ENCODE data around the gene C16orf96. TPM values are rescaled to one million over a fixed set of nuclear protein-coding genes. Genes with fewer than 3 reads are reported as not detected.

C16orf96 gene
- total RNA-seq, 2 donors from 2014 or later = 0.08 TPM; not detected in 1

- Histone ChIP-seq H3K27me3 (no peaks in the 10 kb centered on the region), H3K27ac (no peak overlapping the region), H3K4me3 (no peak overlapping the region), H3K9ac (ENCODE audit: low read depth in 2 of 2, low read length in 2 of 2) (no peak overlapping the region), H3K36me3 (no peaks in the 10 kb centered on the region), H3K9me3 (no peaks in the 10 kb centered on the region), H3K4me1 (no peaks in the 10 kb centered on the region)
- TF ChIP-seq CTCF (IDR thresholded peaks at IDR 0.05) = no peak
- intact Hi-C loops (cut with DNase I) = no loop called here
- no peak for DNase-seq
Measured at GRCh38 chr16:4641895-4642294, 85.8 kb downstream of the C16orf96 start.

GRCh38 chr16:4646773-4647643, 90.9 kb downstream of the C16orf96 start:
- DNase-seq = no peak
- Histone ChIP-seq H3K4me1 (no peaks in the 10 kb centered on the region), H3K9ac (ENCODE audit: low read depth in 2 of 2, low read length in 2 of 2) (no peak overlapping the region), H3K27ac (no peak overlapping the region), H3K4me3 (no peak overlapping the region), H3K9me3 (no peaks in the 10 kb centered on the region), H3K36me3 (no peaks in the 10 kb centered on the region), H3K27me3 (no peaks in the 10 kb centered on the region)
- intact Hi-C loops (cut with DNase I) = no loop called here
- no peak for TF ChIP-seq CTCF (IDR thresholded peaks at IDR 0.05)

GRCh38 chr16:4647644-4647980, 91.5 kb downstream of the C16orf96 start:
- intact Hi-C loops (cut with DNase I) = no loop called here
- H3K9me3 ChIP-seq = no peaks in the 10 kb centered on the region
- no peaks in the 10 kb centered on the region for H3K4me1 ChIP-seq
- no peak for TF ChIP-seq CTCF (IDR thresholded peaks at IDR 0.05)
- no peaks in the 10 kb centered on the region for H3K27me3 ChIP-seq
- no peak overlapping the region for H3K27ac ChIP-seq
- DNase-seq = no peak
- peaks cover 4% of the 10 kb centered on the region for H3K36me3 ChIP-seq
- H3K4me3 ChIP-seq = no peak overlapping the region
- H3K9ac ChIP-seq (ENCODE audit: low read depth in 2 of 2, low read length in 2 of 2) = no peak overlapping the region

GRCh38 chr16:4648917-4649316, 92.8 kb downstream of the C16orf96 start:
- no peak overlapping the region for H3K4me3 ChIP-seq
- H3K36me3 ChIP-seq = peaks cover 9% of the 10 kb centered on the region
- DNase-seq = no peak
- intact Hi-C loops (cut with DNase I) = no loop called here
- H3K9ac ChIP-seq (ENCODE audit: low read depth in 2 of 2, low read length in 2 of 2) = no peak overlapping the region
- H3K4me1 ChIP-seq = no peaks in the 10 kb centered on the region
- no peak overlapping the region for H3K27ac ChIP-seq
- no peak for TF ChIP-seq CTCF (IDR thresholded peaks at IDR 0.05)
- H3K27me3 ChIP-seq = no peaks in the 10 kb centered on the region
- no peaks in the 10 kb centered on the region for H3K9me3 ChIP-seq

- TF ChIP-seq CTCF (IDR thresholded peaks at IDR 0.05) = no peak
- Histone ChIP-seq H3K27me3 (no peaks in the 10 kb centered on the region), H3K27ac (no peak overlapping the region), H3K4me1 (peaks cover 6% of the 10 kb centered on the region), H3K4me3 (no peak overlapping the region), H3K36me3 (peaks cover 9% of the 10 kb centered on the region), H3K9me3 (no peaks in the 10 kb centered on the region), H3K9ac (ENCODE audit: low read depth in 2 of 2, low read length in 2 of 2) (no peak overlapping the region)
- no peak for DNase-seq
- intact Hi-C loops (cut with DNase I) = no loop called here
Measured at GRCh38 chr16:4649744-4650442, 93.8 kb downstream of the C16orf96 start.

Other genes with a start within 250 kb of the C16orf96 start
- gene GLIS2, start 240.3 kb upstream of the C16orf96 start, total RNA-seq = 1 to 10 TPM in 1 of 2 donors, under 1 TPM in 1; 0.89 to 4.1 TPM
- gene PAM16, start 205.0 kb upstream of the C16orf96 start, total RNA-seq = 10 to 100 TPM; 28.2 to 43.6 TPM
- 1 to 10 TPM; 2.7 to 4.1 TPM for gene VASN, start 184.5 kb upstream of the C16orf96 start, total RNA-seq
- 10 to 100 TPM; 37.2 to 55.9 TPM for gene CORO7, start 139.7 kb upstream of the C16orf96 start, total RNA-seq
- 10 to 100 TPM; 48.3 to 76.1 TPM for gene DNAJA3, start 130.5 kb upstream of the C16orf96 start, total RNA-seq
- 10 to 100 TPM; 25.8 to 40.2 TPM for gene NMRAL1, start 81.7 kb upstream of the C16orf96 start, total RNA-seq
- gene HMOX2, start 79.9 kb upstream of the C16orf96 start, total RNA-seq = 10 to 100 TPM; 46.8 to 55.7 TPM
- 10 to 100 TPM; 13.1 to 18.4 TPM for gene CDIP1, start 17.6 kb upstream of the C16orf96 start, total RNA-seq
- 10 to 100 TPM; 19.4 to 20.2 TPM for gene UBALD1, start 58.5 kb downstream of the C16orf96 start, total RNA-seq
- 10 to 100 TPM; 75.2 to 79.3 TPM for gene MGRN1, start 68.5 kb downstream of the C16orf96 start, total RNA-seq
- 10 to 100 TPM; 50.7 to 80.1 TPM for gene NUDT16L1, start 137.2 kb downstream of the C16orf96 start, total RNA-seq
- 10 to 100 TPM; 10.1 to 23.2 TPM for gene ANKS3, start 177.9 kb downstream of the C16orf96 start, total RNA-seq
- gene DNAAF8, start 178.2 kb downstream of the C16orf96 start, total RNA-seq = under 1 TPM; 0.61 to 0.69 TPM
- 10 to 100 TPM; 12.3 to 16.1 TPM for gene ZNF500, start 210.8 kb downstream of the C16orf96 start, total RNA-seq
- not detected for gene SEPTIN12, start 232.0 kb downstream of the C16orf96 start, total RNA-seq
- 100 to 1,000 TPM; 361 to 457 TPM for gene SMIM22, start 239.0 kb downstream of the C16orf96 start, total RNA-seq
- 10 to 100 TPM; 18.1 to 23.9 TPM for gene ROGDI, start 246.3 kb downstream of the C16orf96 start, total RNA-seq

Data from colonic mucosa (tissue), 4 donors.